NOMO-1 treated with DMSO at 0.1 percent for 48 hours (cell line): ENCODE data around the gene NCKAP5.
A peak's percentile ranks its signal among the peaks of the same experiment; 100 is the strongest.

ENCODE experiments used
- DNase-seq: peaks from one replicate; lab custom pipeline; 2025; ENCODE audit not compliant: unreplicated experiment; lab: John Stamatoyannopoulos, UW

NCKAP5 gene

DNA sequence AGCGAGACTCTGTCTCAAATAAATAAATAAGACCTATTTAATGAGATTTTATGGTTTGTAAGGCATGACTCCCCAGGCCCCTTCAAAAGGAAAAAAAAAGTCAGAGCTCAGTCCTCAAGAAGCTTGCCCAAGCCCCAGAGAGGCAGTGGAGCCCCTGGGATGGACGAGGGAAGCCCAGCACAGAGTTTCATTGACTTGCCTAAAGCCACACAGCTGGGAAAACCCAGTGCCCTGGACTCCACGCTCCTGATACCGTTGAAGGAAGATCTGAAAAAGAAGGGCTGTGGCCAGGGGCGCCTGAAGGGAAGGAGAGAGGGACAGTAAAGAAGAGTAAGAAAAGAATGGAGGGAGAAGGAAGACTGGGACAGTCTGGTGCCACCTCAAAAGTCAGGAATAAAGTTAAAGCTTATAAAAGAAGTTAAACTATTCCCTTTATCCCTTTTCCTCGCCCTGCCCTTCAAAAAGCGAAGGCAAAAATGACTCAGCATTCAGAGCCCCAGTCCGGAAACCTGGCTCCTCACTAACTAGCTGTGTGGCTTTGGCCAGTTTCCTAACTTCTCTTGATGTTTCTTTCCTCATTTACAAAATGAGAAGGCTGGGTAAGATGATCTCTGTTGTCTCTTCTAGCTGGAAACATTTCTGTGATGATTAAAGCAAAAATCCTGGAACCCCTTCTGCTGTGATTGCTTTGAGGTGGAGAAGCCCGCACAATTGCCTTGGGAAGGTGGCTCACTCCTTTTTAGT is 945.0 kb downstream of the NCKAP5 start:
- peak; percentile 31 for DNase-seq
